ENCODE measurements around the gene FBXW10B. TPM values are rescaled to one million over a fixed set of nuclear protein-coding genes. Genes with fewer than 3 reads are reported as not detected.
"Not testable (repeated sequence)": the region's sequence is repeated elsewhere in the genome, so short reads cannot be mapped to it uniquely, and the experiment has no call there.

The FBXW10B gene
- total RNA-seq, 1 donor from 2014 or later: 0.20 TPM

- not testable (repeated sequence) for DNase-seq (ENCODE audit: low read depth in 2 of 2)
These were observed 11.5 kb upstream of the FBXW10B start for GRCh38 chr17:15630930-15631453.

GRCh38 chr17:15629991-15630390 lies 10.5 kb upstream of the FBXW10B start:
- not testable (repeated sequence) for DNase-seq (ENCODE audit: low read depth in 2 of 2)

DNA sequence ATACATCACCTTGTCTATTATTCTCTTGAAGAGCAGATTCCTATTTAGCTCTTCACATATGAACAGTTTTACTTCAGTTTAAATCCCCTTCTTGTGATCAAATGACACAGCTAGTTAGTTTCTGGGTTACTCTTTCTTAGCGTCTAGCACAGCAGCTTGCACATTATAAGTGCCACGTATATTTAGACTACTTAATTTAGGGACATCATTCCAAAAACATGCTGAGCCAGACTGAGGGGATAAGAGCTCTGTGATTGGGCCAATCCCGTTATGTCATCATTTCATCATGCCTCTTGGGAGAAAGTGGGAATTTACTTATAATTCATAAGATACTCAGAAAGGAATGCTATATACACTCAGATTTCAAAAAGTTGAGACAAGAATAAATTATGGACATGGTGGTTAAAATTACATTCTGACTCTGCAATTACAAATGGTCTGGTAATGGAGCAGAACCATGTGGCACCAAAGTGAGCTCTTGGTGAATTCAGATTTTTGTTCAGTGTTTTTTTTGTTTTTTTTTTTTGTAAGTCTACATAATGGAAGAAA lies 4.2 kb upstream of the FBXW10B start:
- DNase-seq (ENCODE audit: low read depth in 2 of 2): not testable (repeated sequence)

DNA sequence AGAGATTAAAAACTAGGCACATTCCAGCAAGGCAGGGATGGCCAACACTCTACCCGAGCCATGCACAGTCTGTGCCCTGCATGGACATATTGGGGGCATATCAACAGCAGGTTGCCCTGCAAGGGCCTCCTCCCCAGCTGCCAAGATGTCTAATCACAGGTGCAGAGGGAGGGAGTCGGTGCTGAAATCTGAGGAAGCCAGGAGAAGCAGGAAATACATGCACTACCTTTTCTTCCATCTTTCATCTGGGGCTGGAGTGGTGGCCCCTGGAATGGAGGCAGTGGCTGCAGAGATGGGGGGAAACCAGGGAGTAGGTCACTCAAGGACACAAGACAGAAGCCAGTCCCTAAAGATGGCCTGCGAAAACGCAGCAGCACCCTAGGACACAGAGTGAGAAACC lies 3.8 kb upstream of the FBXW10B start:
- not testable (repeated sequence) for DNase-seq (ENCODE audit: low read depth in 2 of 2)

- DNase-seq (ENCODE audit: low read depth in 2 of 2): not testable (repeated sequence)
These were observed 2.6 kb upstream of the FBXW10B start for GRCh38 chr17:15622124-15622523.

DNA sequence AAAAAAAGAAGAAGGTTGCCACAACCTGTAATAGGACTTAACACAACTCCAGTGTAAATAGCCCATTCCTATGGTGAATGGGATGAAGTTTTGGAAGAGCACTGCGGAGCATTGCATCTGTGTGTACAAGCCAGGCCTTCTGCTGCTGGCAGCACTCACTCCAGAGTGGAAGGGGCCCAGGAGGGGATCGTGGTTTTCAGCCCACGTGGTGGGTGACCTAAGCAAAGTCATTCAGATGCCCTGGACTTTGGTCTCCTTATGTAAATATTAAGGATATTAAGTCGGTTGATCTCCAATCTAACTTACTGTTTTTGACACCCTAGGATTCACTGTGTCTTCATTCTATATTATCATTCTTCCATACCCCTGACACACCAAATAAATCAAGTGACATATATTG lies 2.7 kb downstream of the FBXW10B start:
- DNase-seq (ENCODE audit: low read depth in 2 of 2): not testable (repeated sequence)

- not testable (repeated sequence) for DNase-seq (ENCODE audit: low read depth in 2 of 2)
These were observed 3.7 kb downstream of the FBXW10B start for GRCh38 chr17:15615850-15616249.

DNA sequence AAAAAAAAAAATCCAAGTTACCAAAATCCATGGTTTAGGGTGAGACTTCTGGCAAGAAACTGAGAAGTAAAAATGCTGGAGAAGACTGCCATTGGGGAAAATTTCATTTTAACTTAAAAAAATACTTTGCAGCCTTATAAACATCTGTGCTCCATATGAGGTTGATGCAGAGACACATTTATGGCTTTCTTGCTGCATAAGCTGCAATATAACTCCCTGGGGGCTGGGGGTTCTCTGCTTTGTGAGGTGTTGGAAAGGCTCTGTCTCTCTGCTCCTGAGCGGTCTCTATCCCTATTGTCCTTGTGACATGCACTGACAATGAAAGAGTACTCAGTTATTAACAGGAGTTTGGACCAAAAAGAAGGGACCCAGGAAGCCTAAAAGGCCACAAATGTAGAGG lies 6.4 kb downstream of the FBXW10B start:
- not testable (repeated sequence) for DNase-seq (ENCODE audit: low read depth in 2 of 2)

GRCh38 chr17:15592960-15593359 lies 26.5 kb downstream of the FBXW10B start:
- not testable (repeated sequence) for DNase-seq (ENCODE audit: low read depth in 2 of 2)

- DNase-seq (ENCODE audit: low read depth in 2 of 2): not testable (repeated sequence)
These were observed 27.5 kb downstream of the FBXW10B start for GRCh38 chr17:15591986-15592385.

DNA sequence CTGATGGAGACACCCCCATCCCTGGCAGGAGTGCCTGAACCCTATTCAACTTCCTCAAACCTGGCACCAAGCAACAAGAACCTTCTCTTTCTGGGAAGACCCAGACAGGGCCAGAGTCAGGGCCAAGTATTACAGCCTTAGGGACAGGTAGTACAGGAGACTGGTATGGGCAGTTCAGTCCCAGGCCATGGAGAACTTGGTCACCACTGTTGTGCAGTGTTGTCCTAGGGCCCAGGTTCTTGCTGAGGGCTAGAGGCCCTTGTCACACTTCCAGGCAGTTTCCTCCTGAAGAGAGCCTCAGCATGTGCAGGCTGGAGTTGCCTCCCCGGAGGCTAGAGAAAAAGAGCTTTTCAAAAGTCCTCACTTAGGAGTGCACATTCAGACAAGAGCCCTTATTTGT lies 28.7 kb downstream of the FBXW10B start:
- DNase-seq (ENCODE audit: low read depth in 2 of 2): not testable (repeated sequence)

DNA sequence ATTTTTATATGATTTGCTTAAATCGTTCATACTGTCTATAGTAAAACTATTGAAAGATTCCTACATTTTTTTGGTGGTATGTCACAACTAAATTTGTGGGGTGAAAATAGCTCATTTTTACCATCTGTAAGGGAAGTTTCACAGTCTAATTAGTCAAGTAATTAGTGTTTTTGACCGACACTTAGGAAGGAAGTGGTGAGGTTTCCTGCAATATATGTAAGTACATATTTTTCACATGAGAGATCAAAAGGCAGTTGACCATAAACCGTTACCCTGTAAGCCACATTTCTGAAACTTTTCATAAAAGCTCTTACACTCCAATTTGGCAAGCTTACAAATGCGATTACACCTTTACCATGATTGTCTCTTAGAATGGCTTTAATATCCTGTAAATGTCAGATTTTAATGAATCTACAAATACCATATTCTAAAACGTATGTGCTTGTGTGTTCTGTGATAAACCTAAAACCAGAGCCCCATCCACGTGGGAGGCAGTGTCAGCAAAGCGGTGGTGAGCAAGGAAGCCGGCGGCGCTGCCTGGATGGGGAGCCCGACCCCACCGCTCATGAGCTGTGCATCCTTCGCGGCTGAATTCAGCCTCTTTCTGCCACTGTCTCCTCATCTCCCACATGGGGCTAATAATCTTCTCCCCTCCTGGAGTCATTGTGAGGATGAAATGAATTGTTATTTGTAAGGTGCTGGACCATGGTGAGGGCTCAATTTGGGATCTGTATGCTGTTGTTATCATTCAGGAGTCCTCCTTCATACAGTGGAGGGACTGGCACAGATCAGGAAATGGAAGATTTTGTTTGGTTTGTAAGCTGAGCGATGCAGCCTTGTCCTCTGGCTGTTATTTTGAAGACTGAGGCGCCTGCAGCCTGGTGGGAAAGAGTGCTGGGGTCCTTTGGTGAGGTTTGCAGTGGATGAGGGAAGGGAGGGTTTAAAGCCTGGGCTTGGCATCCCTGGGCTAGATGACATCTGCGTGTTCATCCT lies 29.7 kb downstream of the FBXW10B start:
- not testable (repeated sequence) for DNase-seq (ENCODE audit: low read depth in 2 of 2)

DNA sequence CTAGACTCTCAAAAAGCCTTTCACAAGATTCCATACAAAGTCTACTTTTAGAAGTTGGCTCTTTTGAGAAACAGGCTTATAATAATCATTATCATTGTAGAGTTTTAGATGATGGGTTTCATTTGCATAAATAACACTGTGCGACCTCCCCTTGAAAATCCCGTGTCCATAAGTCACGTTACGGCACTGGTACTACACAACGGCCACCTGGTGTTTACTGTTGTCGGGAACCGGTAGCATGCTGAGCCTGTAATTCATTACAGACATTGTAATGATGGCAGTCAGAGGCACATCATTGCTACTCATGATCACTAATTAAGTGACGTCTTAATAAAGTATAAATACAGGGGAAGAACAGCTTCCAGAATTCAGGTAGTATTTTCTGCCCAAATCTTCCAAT lies 31.5 kb downstream of the FBXW10B start:
- not testable (repeated sequence) for DNase-seq (ENCODE audit: low read depth in 2 of 2)

DNA sequence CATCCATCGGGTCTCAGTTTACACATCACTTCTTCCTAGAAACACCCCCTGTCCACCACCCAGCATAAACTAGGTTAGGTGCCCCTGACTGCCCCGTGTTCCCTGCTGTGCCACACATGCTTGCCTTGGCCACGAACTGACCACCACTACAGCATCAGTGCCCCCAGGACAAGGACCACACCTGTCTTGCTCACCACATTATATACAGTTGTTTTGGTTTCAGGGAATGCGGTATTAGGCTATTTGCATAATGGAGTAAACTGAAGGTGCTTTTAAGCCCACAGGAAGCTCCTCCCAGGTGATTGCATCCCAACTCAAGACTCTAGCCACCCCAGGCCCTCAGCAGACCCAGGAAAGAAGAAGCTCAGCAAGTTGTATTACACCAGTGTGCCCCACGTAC lies 36.2 kb downstream of the FBXW10B start:
- not testable (repeated sequence) for DNase-seq (ENCODE audit: low read depth in 2 of 2)

GRCh38 chr17:15581462-15581861 lies 38.0 kb downstream of the FBXW10B start:
- not testable (repeated sequence) for DNase-seq (ENCODE audit: low read depth in 2 of 2)

GRCh38 chr17:15576848-15577247 lies 42.7 kb downstream of the FBXW10B start:
- DNase-seq (ENCODE audit: low read depth in 2 of 2): not testable (repeated sequence)

- DNase-seq (ENCODE audit: low read depth in 2 of 2): not testable (repeated sequence)
These were observed 44.8 kb downstream of the FBXW10B start for GRCh38 chr17:15574660-15575059.

DNA sequence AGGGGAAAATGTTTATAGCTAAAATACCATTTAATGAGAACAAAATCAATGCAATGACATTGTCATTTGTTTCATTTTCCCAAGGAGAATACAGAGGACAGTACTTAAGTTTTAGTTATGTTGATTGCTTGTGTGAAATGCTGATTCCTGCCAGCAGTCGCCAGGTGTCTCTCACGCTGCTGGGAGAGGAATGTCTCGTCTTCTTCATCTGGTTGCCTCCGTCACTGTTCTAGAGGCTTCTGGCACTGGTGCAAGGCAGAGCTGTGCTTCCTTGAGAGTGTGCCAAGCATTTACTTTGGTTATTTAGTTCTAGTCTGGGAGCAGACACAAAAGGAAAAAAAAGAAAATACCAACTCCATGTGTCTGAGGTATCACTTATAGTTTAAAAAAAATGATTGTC lies 45.6 kb downstream of the FBXW10B start:
- DNase-seq (ENCODE audit: low read depth in 2 of 2): not testable (repeated sequence)

Measured in lung microvascular endothelial cell (primary cell).